AG08395 (cell line): Measurements from ENCODE around the gene GLCE.

Experiments
- DNase-seq: peaks from one replicate; pipeline ENCODE4 v3.0.0; 2012; ENCODE audit warnings: mixed read lengths, low spot score

Gene GLCE

DNA sequence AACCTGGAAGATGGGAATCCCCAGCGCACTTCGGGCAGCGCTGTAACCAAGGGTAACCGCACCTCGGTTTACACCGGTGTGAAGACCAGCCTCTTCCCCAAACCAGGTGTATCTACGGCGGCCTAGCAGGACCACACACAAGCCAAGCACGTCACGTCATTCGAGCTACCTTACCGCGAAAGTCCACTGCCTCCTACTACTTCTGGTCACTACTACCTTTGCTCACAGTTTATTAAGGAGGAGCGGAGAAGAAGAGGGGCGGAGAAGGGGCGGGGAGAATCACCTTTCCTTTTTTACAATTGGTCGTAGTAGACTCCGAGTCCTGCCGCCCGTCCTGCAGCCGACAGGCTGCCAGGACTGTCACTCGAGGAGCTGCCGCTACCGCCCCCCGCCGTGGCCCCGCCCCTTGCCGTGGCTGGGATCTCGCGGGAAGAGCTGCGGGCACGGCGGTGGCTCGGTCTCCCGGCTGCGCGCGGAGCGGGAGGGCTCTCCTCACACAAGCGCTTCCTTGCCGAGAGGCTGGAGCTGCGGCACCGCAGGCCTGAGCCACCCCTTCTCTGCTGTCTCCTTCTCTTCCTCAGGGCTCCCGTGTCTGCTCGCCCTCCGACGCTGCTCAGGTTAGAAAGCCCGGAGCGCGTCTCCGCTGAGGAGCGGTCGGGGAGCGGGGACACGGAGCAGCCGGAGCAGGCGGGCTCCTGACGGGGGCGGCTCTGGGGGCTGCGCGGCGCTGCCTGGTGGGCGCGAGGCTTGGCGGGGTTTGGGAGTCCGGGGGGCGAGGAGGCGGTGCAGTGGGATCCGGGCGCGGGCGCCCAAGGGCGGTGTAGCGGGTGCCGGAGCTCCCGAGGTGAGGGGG lies at the start of gene GLCE:
GLCE (plus strand) TSS at position 495 of the 853 bp plus-strand sequence. CDS start 95,172 bp downstream, outside the sequence.
- DNase-seq: peak; percentile 99

DNA sequence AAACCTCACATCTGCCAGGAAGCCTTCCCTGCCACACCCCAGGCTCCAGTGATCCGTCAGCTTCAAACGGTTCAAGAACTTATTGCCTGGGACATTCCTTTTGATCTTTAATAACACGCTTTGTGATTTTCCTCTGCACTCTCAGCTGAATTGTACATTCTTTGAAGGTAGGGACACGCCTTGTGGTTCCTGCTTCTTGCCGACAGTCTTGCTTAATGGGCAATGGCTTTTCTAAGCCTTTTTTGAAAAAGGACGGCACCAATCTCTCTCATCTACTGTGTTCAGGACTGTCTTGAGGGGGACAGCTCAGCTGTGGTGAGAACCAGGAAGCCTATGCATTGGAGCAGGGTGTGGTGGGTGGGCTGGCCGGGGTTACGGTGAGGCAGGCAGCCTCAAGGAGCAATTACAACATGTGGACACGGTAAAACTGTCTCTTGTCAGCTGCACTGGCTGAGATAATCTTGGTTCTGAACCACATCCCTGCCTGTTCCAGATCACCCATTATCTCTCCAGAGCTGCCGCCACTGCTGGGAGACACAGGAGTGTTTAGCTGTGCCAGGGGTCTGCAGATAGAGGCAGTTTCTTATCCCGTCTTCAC lies 46.0 kb upstream of the GLCE start:
- no peak for DNase-seq

DNA sequence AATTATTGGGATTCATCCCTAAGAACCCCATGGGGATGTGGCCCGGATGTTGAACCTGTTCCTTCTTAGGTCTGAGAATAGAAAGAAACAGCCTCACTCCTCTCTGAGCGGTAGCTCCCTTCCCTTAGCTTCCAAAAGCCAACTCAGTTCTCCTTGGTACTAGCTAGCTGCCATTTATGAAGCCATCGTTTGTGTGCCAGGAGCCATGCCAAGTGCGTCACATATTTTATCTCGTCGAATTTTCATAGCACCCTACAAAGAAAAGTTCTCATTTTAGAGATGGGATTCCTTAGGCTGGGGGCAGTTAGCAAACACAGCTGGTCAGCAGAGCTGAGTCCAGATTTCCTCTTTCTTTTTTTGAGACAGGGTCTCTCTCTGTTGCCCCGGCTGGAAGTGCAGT lies 45.4 kb upstream of the GLCE start:
- DNase-seq: no peak

DNA sequence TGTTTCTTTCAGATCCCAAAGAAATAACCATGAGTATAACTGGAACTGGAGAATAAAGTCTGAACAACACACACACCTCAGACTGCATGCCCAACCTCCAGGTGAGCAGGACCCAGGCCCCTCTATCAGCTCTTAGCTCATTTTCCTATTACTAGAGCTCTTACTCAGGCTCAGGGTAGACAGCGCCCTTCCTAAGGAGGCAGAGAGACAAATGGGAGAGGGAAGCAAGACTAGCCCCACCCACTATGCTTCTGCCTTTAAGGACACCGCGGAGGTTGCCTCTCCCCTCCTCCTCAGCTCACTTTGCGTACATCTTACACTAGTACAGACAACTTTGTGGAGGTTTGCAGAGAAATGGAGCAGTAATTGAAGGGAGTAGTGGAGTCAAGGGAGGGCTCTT lies 44.0 kb upstream of the GLCE start:
- DNase-seq: no peak

DNA sequence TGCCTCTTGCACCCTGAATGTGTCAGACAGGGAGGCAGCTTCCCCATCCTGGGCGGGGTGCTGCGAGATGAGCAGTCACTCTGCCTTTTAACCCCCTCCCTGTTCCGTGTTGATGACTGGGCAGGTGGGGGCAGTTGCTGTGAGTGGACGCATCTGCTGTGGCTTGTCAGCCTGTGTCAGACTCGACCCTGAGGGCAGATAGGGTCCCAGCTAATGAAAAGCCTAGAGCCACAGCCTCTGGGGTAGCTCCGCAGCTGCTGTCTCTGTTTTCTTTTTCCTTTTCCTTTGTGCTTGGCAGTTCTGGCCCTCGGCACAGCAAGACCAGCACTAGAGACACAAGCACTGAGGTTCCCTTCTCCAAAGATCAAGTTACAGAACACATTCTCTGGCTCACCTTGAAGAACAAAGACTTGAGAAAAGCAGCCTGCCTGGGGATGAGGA lies 43.0 kb upstream of the GLCE start:
- no peak for DNase-seq

DNA sequence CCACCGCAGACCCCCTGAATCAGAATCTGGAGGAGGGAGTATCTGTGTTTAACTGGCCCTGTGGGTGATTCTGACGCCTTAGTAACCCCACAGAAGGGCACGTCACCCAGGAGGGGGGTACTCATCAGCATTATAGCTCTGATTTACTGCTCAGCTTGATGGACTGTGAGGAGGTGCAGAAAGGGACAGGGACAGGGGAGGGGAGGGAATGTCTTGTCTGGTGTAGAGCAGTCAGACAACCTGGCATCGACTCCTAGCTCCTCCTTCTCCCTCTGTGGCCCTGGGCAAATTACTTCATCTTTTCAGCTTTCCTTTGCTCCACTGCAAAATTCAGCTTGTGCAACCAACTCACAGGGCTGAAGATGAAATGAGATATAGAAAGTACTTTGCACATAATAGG lies 42.3 kb upstream of the GLCE start:
- no peak for DNase-seq

DNA sequence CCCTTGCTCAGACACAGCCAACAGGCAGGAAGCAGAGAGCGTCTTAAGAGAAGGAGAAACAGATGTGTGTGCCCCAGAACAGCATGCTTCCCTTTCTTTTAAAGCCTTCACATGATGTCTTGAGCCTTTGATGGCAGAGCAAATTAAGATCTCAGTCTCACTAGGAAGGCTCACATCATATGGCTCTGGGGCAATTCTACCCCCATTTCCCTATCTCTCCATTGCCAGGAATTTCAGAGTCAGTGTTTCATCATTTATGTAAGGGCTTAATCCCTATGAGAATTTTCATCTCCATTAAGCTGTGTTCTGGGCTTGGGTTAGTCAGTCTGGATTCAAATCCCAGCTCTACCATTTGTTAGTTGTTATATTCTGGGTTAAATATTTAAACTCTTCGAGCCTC lies 41.4 kb upstream of the GLCE start:
- DNase-seq: no peak

DNA sequence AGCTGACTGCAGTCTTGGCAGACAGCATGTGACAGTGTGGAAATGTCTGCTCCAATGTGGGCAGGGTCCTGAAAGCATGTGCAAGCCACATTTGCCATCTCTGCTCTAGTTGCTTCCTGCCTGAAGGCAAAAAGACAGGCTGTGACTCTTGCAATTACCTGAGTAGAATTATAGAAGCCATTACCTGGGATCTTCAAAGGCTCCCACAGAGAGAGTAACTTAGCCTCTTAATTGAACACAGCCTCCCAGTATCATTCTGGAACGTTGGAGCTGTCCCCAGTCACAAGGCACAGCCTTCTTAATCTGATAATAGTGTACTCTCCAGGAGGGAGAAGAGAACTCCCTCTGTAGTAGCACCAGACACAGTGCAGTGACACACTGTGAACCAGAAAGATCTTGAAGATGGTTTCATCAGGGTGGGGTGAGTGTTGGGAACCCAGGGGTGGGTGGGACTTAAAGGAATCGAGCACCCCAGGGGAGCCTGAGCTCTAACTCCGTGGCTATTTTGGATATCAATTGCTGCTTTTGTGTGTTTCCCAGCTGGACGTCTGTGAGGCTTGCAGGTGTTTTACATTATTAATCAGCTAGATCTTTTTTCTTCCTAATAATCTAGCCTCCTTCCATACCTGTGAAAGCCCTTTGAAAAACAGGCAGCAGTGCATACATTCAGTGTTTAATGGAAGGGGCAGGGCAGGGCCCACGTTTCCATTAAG lies 40.6 kb upstream of the GLCE start:
- no peak for DNase-seq

DNA sequence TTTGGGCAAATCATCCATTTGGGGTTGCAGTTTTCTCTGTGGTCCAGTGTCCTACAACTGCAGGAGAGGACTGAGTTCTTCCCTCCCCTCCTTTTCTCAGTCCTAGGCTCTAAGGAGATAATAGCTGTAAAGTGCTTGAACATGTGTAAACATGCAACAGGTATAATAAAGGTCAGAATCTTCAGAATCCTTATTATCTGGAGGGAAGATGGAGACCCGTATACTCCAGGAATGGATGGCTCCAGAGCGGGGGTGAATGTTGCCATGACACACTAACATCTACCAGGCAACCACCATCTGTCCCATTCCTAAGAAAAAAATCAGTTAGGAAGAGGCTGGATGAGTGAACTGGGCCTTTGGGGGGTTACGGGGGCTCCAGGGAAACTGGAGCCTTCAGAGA lies 39.7 kb upstream of the GLCE start:
- DNase-seq: no peak

DNA sequence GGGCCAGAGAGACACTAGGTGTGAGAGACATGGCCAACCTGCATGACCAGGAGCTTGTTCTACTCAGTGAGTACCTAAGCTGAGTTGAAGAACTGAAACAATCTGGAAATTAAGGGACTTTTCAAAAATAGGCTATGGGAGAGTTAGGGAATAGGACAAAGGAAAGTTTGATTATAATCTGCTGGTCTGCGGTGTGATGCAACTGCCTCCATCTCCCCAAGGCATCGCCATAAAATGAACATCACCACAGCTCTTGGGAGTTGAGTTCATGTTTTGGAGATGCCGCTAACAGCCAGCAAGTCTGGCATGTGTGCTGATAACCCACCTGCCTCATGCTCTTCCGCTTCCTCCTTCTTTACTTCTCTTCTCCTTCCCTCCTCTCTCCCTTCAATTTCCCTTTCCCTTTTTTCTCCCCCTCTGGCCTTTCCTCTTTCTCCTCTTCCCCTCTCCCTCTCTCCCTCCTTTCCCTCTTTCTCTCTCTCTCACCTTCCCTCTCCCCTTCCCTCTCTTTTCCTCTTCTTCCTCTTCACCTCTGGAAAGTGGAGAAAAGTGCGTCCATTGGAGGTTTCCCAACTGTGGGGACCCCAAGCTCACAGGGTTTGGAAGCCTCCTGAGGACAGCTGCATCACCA lies 39.1 kb upstream of the GLCE start:
- no peak for DNase-seq

DNA sequence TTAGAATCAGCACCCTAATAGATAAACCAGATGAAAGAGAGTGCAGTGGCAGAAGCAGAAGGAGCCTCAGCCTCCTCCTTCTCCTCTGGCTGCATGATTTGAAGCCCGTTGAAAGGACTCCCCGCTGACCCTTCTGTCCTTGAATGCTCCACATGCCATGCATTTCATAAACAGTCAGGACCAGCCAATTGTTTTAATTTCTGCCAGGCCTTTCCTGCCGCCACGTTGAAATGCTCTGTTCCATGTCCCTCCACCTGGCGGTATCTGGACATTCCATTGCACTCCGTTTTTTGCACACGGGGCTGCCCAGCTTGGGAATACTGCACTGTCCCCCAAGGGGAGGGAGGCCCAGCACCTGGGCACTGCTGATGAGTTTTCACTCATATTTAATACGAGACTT lies 35.2 kb upstream of the GLCE start:
- no peak for DNase-seq

DNA sequence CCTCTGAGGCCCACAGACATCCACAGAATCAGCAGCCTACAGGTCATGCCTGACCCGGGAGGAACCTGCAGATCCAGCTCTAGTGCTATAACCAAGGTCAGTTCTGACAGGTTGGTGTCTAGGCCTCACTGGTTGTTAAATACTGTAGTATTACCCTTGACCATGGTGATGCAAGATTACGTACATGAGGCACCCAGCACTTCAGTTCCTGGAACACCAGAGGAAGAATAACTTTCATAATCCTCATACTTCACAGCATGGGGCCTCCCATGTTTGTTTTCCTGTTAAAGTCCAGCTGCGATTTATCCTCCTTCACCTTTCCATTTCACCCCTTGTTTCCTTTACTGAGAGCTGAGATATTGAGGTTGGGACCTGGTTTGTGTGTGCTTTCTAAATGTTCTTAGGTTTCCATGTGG lies 34.4 kb upstream of the GLCE start:
- no peak for DNase-seq

DNA sequence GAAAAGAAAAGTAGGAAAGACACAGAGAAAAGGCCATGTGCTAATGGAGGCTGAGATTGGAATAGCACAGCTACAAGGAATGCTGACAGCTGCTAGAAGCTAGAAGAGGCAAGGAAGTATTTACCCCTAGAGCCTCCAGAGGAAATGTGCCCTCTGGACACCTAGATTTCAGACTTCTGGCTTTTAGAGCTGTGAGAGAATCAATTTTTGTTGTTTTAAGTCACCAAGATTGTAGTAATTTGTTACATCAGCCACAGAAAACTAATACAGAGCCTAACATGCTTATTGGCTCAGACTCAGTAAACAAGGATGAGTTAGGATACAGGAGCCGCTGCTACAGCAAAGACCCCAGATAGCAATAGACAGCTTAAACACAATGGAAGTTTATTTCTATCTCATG lies 33.1 kb upstream of the GLCE start:
- DNase-seq: no peak

DNA sequence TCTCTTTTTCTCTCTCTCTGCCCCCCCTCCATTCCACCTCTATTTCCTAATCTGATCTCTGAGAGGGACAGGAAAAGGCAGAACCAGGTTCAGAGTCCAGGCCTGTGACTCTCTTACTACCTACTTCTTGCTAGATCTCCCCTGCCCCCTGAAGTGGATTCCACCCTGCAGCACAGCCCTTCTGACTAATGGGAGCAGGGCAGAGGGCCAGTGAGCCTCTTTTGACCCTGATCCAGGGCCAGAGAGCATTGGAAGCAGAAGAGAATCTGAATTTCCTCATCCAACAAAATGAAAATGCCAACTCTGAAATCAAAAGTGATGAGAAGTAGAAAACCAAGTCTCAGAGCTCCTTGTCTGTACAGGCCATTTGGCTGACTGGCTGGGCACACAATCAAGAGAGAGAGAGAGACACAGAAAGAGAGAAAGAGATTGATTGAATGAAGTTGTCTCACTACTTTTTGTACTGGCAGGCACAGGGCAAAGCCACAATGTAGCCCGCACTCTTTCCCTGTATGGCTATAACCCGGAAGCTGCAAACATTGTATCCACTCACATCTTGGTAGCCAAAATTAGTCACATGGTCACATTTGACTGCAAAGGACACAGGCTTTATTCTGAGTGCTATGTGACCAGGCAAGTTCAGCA lies 31.6 kb upstream of the GLCE start:
- DNase-seq: peak; percentile 20

DNA sequence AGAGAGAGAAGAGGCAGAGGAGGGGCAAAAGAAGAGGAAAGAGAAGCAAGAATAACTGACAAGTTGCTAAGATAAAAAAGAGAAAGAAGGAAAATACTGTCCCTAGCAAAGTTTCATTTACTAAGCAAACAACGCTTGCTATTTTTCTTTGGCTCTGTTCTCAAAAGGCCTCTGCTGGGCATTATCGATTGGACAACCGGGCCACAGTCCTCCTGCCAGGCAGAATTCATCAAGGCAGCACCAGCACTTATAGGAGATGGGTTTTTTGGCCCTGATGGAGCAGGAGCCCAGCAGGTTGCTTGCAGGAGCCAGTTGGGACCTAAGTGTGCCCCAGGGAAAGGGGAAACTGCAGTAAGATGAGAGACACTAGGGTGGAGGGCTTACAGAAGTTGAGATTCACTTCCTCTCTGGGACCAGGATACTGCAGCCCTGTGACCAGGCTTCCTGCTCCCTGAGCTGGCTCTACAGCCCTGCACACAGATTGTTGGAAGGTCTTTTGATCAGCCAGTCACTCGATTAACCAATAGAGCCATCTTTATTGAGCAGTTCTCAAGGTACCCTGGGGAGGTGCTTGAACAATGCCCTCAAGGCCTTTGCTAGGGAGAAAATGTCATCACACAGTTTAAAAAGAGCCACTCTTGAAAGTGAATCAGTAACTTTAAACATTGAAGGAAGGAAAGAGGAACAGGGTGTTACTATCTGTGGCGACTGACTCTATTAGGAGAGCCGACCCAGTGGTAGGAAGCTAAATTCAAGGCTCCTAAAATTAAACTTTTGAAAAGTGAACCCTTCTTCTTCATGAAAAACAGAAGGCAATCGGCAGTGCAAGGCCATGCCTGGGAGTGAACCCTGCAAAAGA lies 28.8 kb upstream of the GLCE start:
- DNase-seq: no peak

DNA sequence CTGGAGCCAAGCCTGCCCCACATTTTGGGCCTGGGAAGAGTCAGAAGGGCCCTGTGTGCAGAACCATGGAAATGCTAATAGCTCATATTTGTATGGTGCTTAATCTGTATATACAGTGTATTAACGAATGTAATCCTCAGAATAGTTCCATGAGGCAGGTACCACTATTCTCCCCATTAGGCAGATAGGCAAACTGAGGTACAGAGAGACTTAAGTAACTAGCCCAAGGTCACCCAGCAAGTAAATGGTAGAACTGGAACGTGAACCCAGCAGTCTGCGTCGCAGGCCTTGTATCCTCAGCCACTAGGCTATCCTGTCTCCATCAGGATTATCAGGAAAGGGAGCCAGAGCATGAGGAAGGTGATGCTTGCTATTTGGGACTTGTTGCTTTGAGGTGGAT lies 28.0 kb upstream of the GLCE start:
- no peak for DNase-seq

DNA sequence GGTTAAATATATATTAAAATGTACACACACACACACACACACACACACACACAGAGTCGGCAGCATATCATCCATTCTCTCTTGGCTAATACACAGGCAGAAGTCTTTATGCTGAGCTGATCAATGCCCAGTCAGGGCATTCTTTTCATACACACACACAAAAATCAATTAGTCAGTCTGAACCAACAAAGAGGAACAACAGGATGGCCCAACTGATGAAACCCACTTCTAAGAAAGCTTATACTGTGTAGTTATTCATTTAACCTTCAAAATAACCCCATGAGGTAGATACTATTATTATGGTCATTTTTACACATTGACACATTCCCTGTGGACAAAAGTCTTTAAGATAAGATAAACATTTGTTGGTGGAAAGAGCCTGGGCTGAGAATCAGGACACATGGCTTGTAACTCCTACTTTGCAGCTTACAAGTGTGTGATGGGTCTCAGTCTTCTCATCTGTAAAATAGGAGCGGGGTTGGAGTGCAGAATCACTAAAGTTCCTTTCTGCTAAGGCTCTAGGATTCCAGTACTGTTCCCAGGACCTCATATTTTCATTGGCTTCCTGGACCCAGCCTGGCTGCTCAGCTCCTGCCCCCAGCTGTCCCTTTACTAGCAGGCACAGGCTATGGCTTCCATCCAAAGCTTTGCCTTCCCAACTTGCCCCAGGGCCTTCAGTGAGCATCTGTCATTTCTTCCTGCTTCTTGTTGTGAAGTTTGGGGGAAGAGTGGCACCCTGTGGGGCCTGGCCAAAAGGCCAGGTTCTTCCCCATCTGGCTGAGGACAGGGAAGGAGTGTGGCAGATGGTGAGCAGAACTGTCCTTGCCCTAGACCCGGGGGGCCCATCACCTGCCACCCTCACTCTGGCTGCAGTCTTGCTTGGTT lies 27.2 kb upstream of the GLCE start:
- DNase-seq: no peak

DNA sequence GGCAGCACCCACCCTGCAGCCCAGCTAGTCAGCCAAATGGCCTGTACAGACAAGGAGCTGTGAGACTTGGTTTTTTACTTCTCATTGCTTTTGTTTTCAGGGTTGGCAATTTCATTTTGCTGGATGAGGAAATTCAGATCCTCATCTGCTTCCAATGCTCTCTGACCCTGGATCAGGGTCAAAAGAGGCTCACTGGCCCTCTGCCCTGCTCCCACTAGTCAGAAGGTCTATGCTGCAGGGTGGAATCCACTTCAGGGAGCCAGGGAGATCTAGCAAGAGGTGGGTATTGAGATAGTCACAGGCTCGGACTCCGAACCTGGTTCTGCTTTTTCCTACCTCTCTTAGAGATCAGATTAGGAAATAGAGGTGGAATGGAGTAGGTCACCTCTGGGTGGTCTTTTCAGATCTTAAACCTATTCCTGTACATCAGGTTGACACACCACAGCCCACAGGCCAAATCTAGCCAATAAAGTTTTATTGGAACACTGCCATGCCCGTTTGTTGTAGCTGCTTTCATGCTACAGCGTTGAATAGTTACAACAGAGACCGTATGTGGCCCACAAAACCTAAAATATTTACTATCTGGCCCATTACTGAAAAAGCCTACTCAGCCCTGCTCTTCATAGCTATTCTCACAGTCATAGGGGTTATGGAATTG lies 26.4 kb upstream of the GLCE start:
- DNase-seq: no peak

DNA sequence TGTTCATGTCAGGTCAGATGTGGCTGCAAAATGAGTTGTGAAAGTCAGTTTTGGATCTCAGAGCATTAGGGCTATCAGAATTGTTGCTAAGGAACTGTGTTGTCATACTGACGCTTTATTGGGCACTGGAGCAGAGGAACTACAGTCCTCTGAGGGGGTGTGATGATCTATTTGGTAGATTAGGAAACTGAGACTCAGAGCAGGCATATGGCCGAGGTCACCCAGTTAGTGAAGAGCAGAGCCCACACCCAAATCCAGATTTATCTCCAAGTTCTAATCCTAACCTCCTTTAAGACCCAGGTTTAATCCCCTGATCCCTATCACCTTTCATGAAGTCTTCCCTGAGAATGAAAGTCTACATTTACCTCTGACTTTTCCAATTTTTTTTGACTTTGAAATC lies 25.6 kb upstream of the GLCE start:
- DNase-seq: no peak

DNA sequence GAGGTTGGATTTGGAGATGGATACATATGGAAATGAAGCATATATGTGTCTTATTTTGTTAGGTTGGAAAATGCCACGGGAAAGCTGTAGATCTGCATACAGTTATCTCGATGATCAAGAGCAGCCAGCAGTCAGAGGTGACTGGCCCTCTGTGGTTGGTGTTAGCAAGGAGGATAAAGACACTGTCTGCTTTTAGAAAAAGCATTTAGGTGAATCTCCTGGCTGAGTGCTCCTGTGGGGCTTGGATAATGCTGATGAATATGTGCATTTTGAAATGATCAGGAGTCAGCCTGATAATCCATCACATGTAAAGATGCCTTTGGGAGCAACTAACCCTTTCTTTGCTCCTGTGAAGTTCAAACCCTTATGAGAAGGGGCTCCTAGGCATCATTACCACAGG lies 24.9 kb upstream of the GLCE start:
- DNase-seq: no peak
